IMR-90 (cell line): ENCODE measurements around the gene CDC42EP5. TPM values are rescaled to one million over a fixed set of nuclear protein-coding genes. Genes with fewer than 3 reads are reported as not detected.

Experiments used
- ATAC-seq: fragments of 200-7000 bp; cut with Tn5 transposase; 2 replicates; pipeline ENCODE4 v1.9.1; 2020; ENCODE audit warnings: low read depth, mild to moderate bottlenecking, moderate library complexity
- BruUV-seq: library from RNA; stranded (reverse); fragments of 400-500 nt; replicated peaks from 2 replicates; lab custom pipeline; 2021; lab: Mats Ljungman, UMichigan
- CTCF ChIA-PET: fragments of 300-600 bp; formaldehyde crosslinking; extraction: SDS; loops from one replicate; lab custom pipeline; 2021; ENCODE audit warnings: antibody characterized with exemption; lab: Yijun Ruan, JAX
- POLR2A ChIA-PET: fragments of 300-600 bp; sonication (Branson Sonifier 250); formaldehyde crosslinking; loops from one replicate; lab custom pipeline; 2022; ENCODE audit warnings: antibody characterized with exemption; ENCODE audit not compliant: unreplicated experiment; lab: Charles Lee
- DNase-seq: peaks from one replicate; pipeline ENCODE4 v3.0.0; 2013
- H2AFZ ChIP-seq: replicated peaks from 2 replicates; pipeline ENCODE3; 2013; ENCODE audit warnings: low read length, mild to moderate bottlenecking; ENCODE audit not compliant: poor library complexity
- H2AK5ac ChIP-seq: 2 replicates; pipeline ENCODE4 v1.6.1; 2013; ENCODE audit warnings: low read depth, low read length, inconsistent platforms
- H2AK9ac ChIP-seq: replicated peaks from 2 replicates; pipeline ENCODE3; 2013; ENCODE audit warnings: mild to moderate bottlenecking, low read depth, low read length, moderate library complexity; ENCODE audit not compliant: poor library complexity
- H2BK120ac ChIP-seq: 2 replicates; pipeline ENCODE4 v1.6.1; 2013; ENCODE audit warnings: low read depth, low read length, inconsistent platforms
- H2BK15ac ChIP-seq: 3 replicates; pipeline ENCODE4 v1.6.1; 2013; ENCODE audit warnings: low read depth, low read length, inconsistent platforms
- H2BK20ac ChIP-seq: 2 replicates; pipeline ENCODE4 v1.6.1; 2013; ENCODE audit warnings: low read depth, mild to moderate bottlenecking, inconsistent platforms, low read length, moderate library complexity
- H2BK5ac ChIP-seq: 2 replicates; pipeline ENCODE4 v1.6.1; 2013; ENCODE audit warnings: mild to moderate bottlenecking, low read depth, low read length, inconsistent platforms; ENCODE audit not compliant: poor library complexity, severe bottlenecking
- H3K14ac ChIP-seq: replicated peaks from 2 replicates; pipeline ENCODE4 v1.6.1; 2013; ENCODE audit warnings: low read depth, low read length, inconsistent platforms
- H3K18ac ChIP-seq: 2 replicates; pipeline ENCODE4 v1.6.1; 2013; ENCODE audit warnings: low read depth, low read length, control low read depth
- H3K23ac ChIP-seq: 2 replicates; pipeline ENCODE4 v1.6.1; 2013; ENCODE audit warnings: low read depth, low read length, inconsistent platforms
- H3K27ac ChIP-seq: 2 replicates; pipeline ENCODE4 v1.5.1; 2013; ENCODE audit warnings: mild to moderate bottlenecking, control low read depth, low read length; ENCODE audit not compliant: insufficient read depth
- H3K27me3 ChIP-seq: 2 replicates; pipeline ENCODE4 v1.6.1; 2013; ENCODE audit warnings: low read length; ENCODE audit not compliant: control insufficient read depth, insufficient read depth
- H3K36me3 ChIP-seq: 2 replicates; pipeline ENCODE4 v1.6.1; 2013; ENCODE audit warnings: low read length, mixed read lengths; ENCODE audit not compliant: control insufficient read depth, insufficient read depth
- H3K4ac ChIP-seq: 2 replicates; pipeline ENCODE4 v1.6.1; 2013; ENCODE audit warnings: low read depth, low read length, inconsistent platforms
- H3K4me1 ChIP-seq: 2 replicates; pipeline ENCODE4 v1.6.1; 2013; ENCODE audit warnings: low read length, mixed read lengths; ENCODE audit not compliant: control insufficient read depth, insufficient read depth
- H3K4me2 ChIP-seq: 2 replicates; pipeline ENCODE4 v1.6.1; 2013; ENCODE audit warnings: low read depth, mild to moderate bottlenecking, control low read depth, low read length, moderate library complexity
- H3K4me3 ChIP-seq: 2 replicates; pipeline ENCODE4 v1.5.1; 2013; ENCODE audit warnings: low read depth, mild to moderate bottlenecking, control low read depth, low read length, moderate library complexity; ENCODE audit not compliant: insufficient read depth
- H3K56ac ChIP-seq: 2 replicates; pipeline ENCODE4 v1.6.1; 2013; ENCODE audit warnings: low read length, inconsistent platforms; ENCODE audit not compliant: insufficient read depth; ENCODE audit errors: extremely low read depth
- H3K79me1 ChIP-seq, 2 experiments: 2 replicates each; pipeline ENCODE4 v1.6.1; 2013; ENCODE audit warnings: low read length in 2 of 2, inconsistent platforms in 1 of 2, low read depth in 1 of 2
- H3K9ac ChIP-seq: 2 replicates; pipeline ENCODE4 v1.6.1; 2013; ENCODE audit warnings: low read depth, low read length, control low read depth
- H3K9me1 ChIP-seq: 2 replicates; pipeline ENCODE4 v1.6.1; 2013; ENCODE audit warnings: low read length, inconsistent platforms; ENCODE audit not compliant: insufficient read depth
- H3K9me3 ChIP-seq: 2 replicates; pipeline ENCODE4 v1.6.1; 2013; ENCODE audit warnings: low read length; ENCODE audit not compliant: control insufficient read depth, insufficient read depth
- H4K20me1 ChIP-seq: 2 replicates; pipeline ENCODE4 v1.6.1; 2013; ENCODE audit warnings: low read length, inconsistent platforms; ENCODE audit not compliant: insufficient read depth
- H4K5ac ChIP-seq: 2 replicates; pipeline ENCODE4 v1.6.1; 2013; ENCODE audit warnings: mild to moderate bottlenecking, low read depth, low read length, control low read depth
- H4K8ac ChIP-seq, 2 experiments: 2 replicates each; pipeline ENCODE4 v1.6.1; 2013; ENCODE audit warnings: low read depth in 2 of 2, low read length in 2 of 2, control low read depth in 1 of 2, inconsistent platforms in 1 of 2
- H4K91ac ChIP-seq: 2 replicates; pipeline ENCODE4 v1.6.1; 2013; ENCODE audit warnings: low read depth, low read length, inconsistent platforms; ENCODE audit not compliant: insufficient read depth
- CEBPB ChIP-seq: IDR thresholded peaks from 2 replicates; pipeline ENCODE4 v1.6.1; 2012; ENCODE audit warnings: low read depth, low read length, improper control_type of control experiment
- CTCF ChIP-seq: conservative IDR thresholded peaks from 2 replicates; pipeline ENCODE4 v1.5.1; 2012; ENCODE audit warnings: mild to moderate bottlenecking, low read depth, low read length, improper control_type of control experiment
- ELK1 ChIP-seq: fragments of 150-350 bp; IDR thresholded peaks from 2 replicates; pipeline ENCODE4 v1.6.1; 2016; ENCODE audit warnings: low read depth, mild to moderate bottlenecking, low read length, moderate library complexity, borderline replicate concordance
- FOS ChIP-seq: fragments of 150-350 bp; IDR thresholded peaks from 2 replicates; pipeline ENCODE4 v1.6.1; 2016; ENCODE audit warnings: low read depth, low read length
- MAFK ChIP-seq: IDR thresholded peaks from 2 replicates; pipeline ENCODE4 v1.6.1; 2012; ENCODE audit warnings: low read depth, low read length, improper control_type of control experiment
- MAZ ChIP-seq: IDR thresholded peaks from 2 replicates; pipeline ENCODE4 v1.6.1; 2012; ENCODE audit warnings: low read depth, mild to moderate bottlenecking, low read length, improper control_type of control experiment, moderate library complexity, borderline replicate concordance
- POLR2A ChIP-seq: IDR thresholded peaks from 2 replicates; pipeline ENCODE4 v1.6.1; 2012; ENCODE audit warnings: mild to moderate bottlenecking, low read depth, low read length
- RCOR1 ChIP-seq: IDR thresholded peaks from 2 replicates; pipeline ENCODE4 v1.6.1; 2012; ENCODE audit warnings: mild to moderate bottlenecking, low read length, improper control_type of control experiment; ENCODE audit not compliant: insufficient replicate concordance
- SMC3 ChIP-seq: fragments of 150-350 bp; IDR thresholded peaks from 2 replicates; pipeline ENCODE4 v1.6.1; 2016; ENCODE audit warnings: low read depth, mild to moderate bottlenecking, antibody characterized with exemption, low read length, moderate library complexity
- USF2 ChIP-seq: fragments of 150-350 bp; IDR thresholded peaks from 2 replicates; pipeline ENCODE4 v1.6.1; 2017; ENCODE audit warnings: mild to moderate bottlenecking, antibody characterized with exemption, low read length, low read depth
- WGBS, 2 experiments: methylation state at CpG; one replicate each; pipeline versions ENCODE4 v1.1.5 to v1.1.7; 2013; ENCODE audit warnings: missing lambda C conversion rate in 2 of 2; ENCODE audit not compliant: insufficient read length in 1 of 2; ENCODE audit errors: extremely low coverage in 2 of 2; 5-methylcytosine and 5-hydroxymethylcytosine counted together
- dilution Hi-C: fragments of 300-500 bp; cut with HindIII; formaldehyde crosslinking; loops from one replicate; pipeline ENCODE4 v1.14.3; 2018; ENCODE audit warnings: low sequenced_read_pairs; ENCODE audit not compliant: unreplicated experiment
- in situ Hi-C: fragments of 300-500 bp; cut with MboI; formaldehyde crosslinking; loops from 3 replicates; pipeline ENCODE4 v1.14.3; 2019; ENCODE audit warnings: low sequenced_read_pairs, inconsistent platforms, mixed read lengths
- intact Hi-C: fragments of 100-400 bp; cut with micrococcal nuclease; formaldehyde crosslinking; loops from 2 replicates; pipeline ENCODE4 v1.10.0; 2022
- polyA plus RNA-seq, 3 experiments: library from polyadenylated mRNA; depleted of rRNA; stranded (reverse); fragments of >200 nt; gene quantifications; 2 replicates each; pipeline ENCODE4 v1.2.3, GENCODE V29; 2012; ENCODE audit warnings: low replicate concordance in 1 of 3
- total RNA-seq: library from RNA; depleted of rRNA; stranded (reverse); fragments of >200 nt; gene quantifications from 2 replicates; pipeline ENCODE4 v1.2.3, GENCODE V29; 2012

CDC42EP5 gene
- total and polyA plus RNA-seq, 2 of the 4 experiments (the other 2 are of a cell fraction), result 7.2 to 25.3 TPM

- intact Hi-C loops, result loop anchor here (1.0 to 10.0 kb wide), 2 partner anchors 11 to 624 kb away; partner anchors contain the start of gene LENG8
- BruUV-seq, result no TSS peak
- H4K5ac ChIP-seq, result no peak overlapping the region
- H2AK5ac ChIP-seq, result 0 out of 2 replicates have a peak overlapping the region, but pooled peaks have one; percentile 16
- CTCF ChIA-PET, result no interaction called here
- in situ Hi-C loops, result loop anchor here (25.0 kb wide), 4 partner anchors 348 to 1677 kb away; partner anchors contain the start of genes NAT14, NDUFA3, OSCAR and PRPF31
- peak overlapping the region; percentile 32 for H2AFZ ChIP-seq
- no peak overlapping the region for H3K4ac ChIP-seq
- H4K20me1 ChIP-seq, result peaks cover 56% of the 10 kb centered on the region
- peaks cover 64% of the 10 kb centered on the region for H3K36me3 ChIP-seq
- dilution Hi-C loops, result no loop called here
- ATAC-seq (no peak), DNase-seq (no peak)
- H3K56ac ChIP-seq, result no peak overlapping the region
- H2AK9ac ChIP-seq, result peak overlapping the region; percentile 72
- peaks cover 6% of the 10 kb centered on the region; the same call in 1 of the 2 replicates for H3K9me1 ChIP-seq
- no peak overlapping the region for H3K9ac ChIP-seq
- H2BK20ac ChIP-seq, result no peak overlapping the region
- H2BK15ac ChIP-seq, result no peak overlapping the region
- no peak overlapping the region for H3K18ac ChIP-seq
- H3K4me2 ChIP-seq, result no peak overlapping the region
- POLR2A ChIA-PET, result no interaction called here
- peaks cover 11 to 44% of the 10 kb centered on the region in 2 experiments; a peak in 3 of 4 replicates for H3K79me1 ChIP-seq
- no peak overlapping the region for H2BK5ac ChIP-seq
- no peak overlapping the region for H2BK120ac ChIP-seq
- H3K4me1 ChIP-seq, result peaks cover 18% of the 10 kb centered on the region
- no peak overlapping the region; a peak in 1 of 4 replicates for H4K8ac ChIP-seq
- no peak overlapping the region for H3K14ac ChIP-seq
- H4K91ac ChIP-seq, result no peak overlapping the region
- H3K27me3 ChIP-seq, result no peaks in the 10 kb centered on the region
- H3K27ac ChIP-seq, result no peak overlapping the region; the same call in 1 of the 2 replicates
- no peak overlapping the region for H3K4me3 ChIP-seq
- H3K9me3 ChIP-seq, result no peaks in the 10 kb centered on the region
- WGBS, 2 experiments, result 53% methylated on average over 3 of the region's 39 CpGs; no CpG with 5 or more reads in 1 of the 2 experiments
- H3K23ac ChIP-seq, result no peak overlapping the region
- TF ChIP-seq MAFK (no peak), CTCF (no peak), CEBPB (no peak), RCOR1 (no peak), FOS (no peak), MAZ (no peak), USF2 (no peak), SMC3 (no peak), POLR2A (no peak), ELK1 (no peak)
These were observed 12.7 kb downstream of the CDC42EP5 start for GRCh38 chr19:54460230-54461005.
